ENCODE results near the gene CPZ. TPM values are rescaled to one million over a fixed set of nuclear protein-coding genes. Genes with fewer than 3 reads are reported as not detected.

CPZ gene
- total RNA-seq, 4 donors from 2014 or later: 2.3 to 7.5 (median 3.2) TPM; not detected in 1

GRCh38 chr4:8612646-8613045 is 20.1 kb downstream of the CPZ start:
- Histone ChIP-seq H3K9me3 (no peaks in the 10 kb centered on the region), H3K27me3 (peaks cover 59% of the 10 kb centered on the region), H3K27ac (no peak overlapping the region), H3K36me3 (no peaks in the 10 kb centered on the region), H3K4me1 (peaks cover 0 to 4% (median 0%) of the 10 kb centered on the region in 3 donors), H3K4me3 (no peak overlapping the region)
- WGBS, 2 donors (ENCODE audit: low coverage in 1 of 2): 94 to 100% methylated on average over 1 to 3 of the region's 8 CpGs
- no peak for ATAC-seq
- TF ChIP-seq POLR2AphosphoS5 (IDR thresholded peaks at IDR 0.05) (no peak), POLR2A (IDR thresholded peaks at IDR 0.05) (no peak), EP300 (IDR thresholded peaks at IDR 0.05) (no peak), CTCF (IDR thresholded peaks at IDR 0.05) (no peak)

GRCh38 chr4:8613421-8614364 is 21.1 kb downstream of the CPZ start:
- Histone ChIP-seq H3K27ac (no peak overlapping the region), H3K9me3 (no peaks in the 10 kb centered on the region), H3K36me3 (no peaks in the 10 kb centered on the region), H3K4me1 (no peaks in the 10 kb centered on the region), H3K4me3 (no peak overlapping the region), H3K27me3 (peaks cover 51% of the 10 kb centered on the region)
- no peak for TF ChIP-seq CTCF (IDR thresholded peaks at IDR 0.05)
- no peak for TF ChIP-seq POLR2AphosphoS5 (IDR thresholded peaks at IDR 0.05)
- no peak for TF ChIP-seq EP300 (IDR thresholded peaks at IDR 0.05)
- no peak for TF ChIP-seq POLR2A (IDR thresholded peaks at IDR 0.05)
- WGBS, 2 donors (ENCODE audit: low coverage in 1 of 2): 95% methylated on average over 4 of the region's 35 CpGs; no CpG with 5 or more reads in 1 of the 2 donors
- ATAC-seq: no peak

GRCh38 chr4:8614365-8615193 is 22.0 kb downstream of the CPZ start:
- TF ChIP-seq CTCF (IDR thresholded peaks at IDR 0.05) (no peak), POLR2A (IDR thresholded peaks at IDR 0.05) (no peak), EP300 (IDR thresholded peaks at IDR 0.05) (no peak), POLR2AphosphoS5 (IDR thresholded peaks at IDR 0.05) (no peak)
- Histone ChIP-seq H3K4me1 (no peaks in the 10 kb centered on the region), H3K27me3 (peaks cover 56% of the 10 kb centered on the region), H3K27ac (no peak overlapping the region), H3K9me3 (no peaks in the 10 kb centered on the region), H3K36me3 (no peaks in the 10 kb centered on the region), H3K4me3 (no peak overlapping the region)
- 73 to 97% methylated on average over 3 to 6 of the region's 22 CpGs for WGBS, 2 donors (ENCODE audit: low coverage in 1 of 2)
- no peak for ATAC-seq

GRCh38 chr4:8615366-8615765 is 22.8 kb downstream of the CPZ start:
- 60% methylated on average over 1 of the region's 13 CpGs; no CpG with 5 or more reads in 1 of the 2 donors for WGBS, 2 donors (ENCODE audit: low coverage in 1 of 2)

More at GRCh38 chr4:8615366-8615765, 22.8 kb downstream of the CPZ start:
- H3K4me3 ChIP-seq: no peak overlapping the region
- TF ChIP-seq EP300 (IDR thresholded peaks at IDR 0.05): no peak
- no peaks in the 10 kb centered on the region for H3K9me3 ChIP-seq
- no peak overlapping the region for H3K27ac ChIP-seq
- H3K36me3 ChIP-seq: no peaks in the 10 kb centered on the region
- H3K27me3 ChIP-seq: peaks cover 57% of the 10 kb centered on the region
- no peak for ATAC-seq
- no peaks in the 10 kb centered on the region for H3K4me1 ChIP-seq

All from gastroesophageal sphincter (tissue), 4 donors.